GM10266 (cell line): Measurements from ENCODE around the gene ISOC1.

Experiments used
- DNase-seq: peaks from one replicate; pipeline ENCODE4 v3.0.0; 2012; ENCODE audit errors: extremely low spot score
- TF ChIP-seq, protein P1 (sequence below): IDR thresholded peaks from 2 replicates; pipeline ENCODE4 v1.5.1; 2012; ENCODE audit warnings: mild to moderate bottlenecking, low read depth; ENCODE audit not compliant: control insufficient read depth, insufficient read depth; ENCODE audit errors: missing control alignments

ISOC1 gene

DNA sequence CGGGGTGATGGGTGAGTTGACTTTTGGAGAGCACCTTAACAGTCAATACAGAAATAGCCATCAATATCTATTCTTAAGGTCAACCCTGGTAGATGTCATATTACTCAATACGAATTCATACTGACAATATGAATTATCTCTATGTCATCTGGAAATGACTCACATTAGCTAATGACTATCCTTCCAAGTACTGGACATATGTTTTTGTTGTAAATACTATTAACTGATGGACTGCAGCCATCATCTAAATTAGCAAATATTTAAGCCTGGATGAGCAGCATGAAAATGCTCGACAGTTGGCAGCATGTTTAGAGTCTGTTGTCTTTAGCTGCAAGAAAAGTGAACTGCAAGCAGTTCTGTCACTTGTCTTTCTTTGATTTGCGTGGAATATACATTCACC lies 19.6 kb upstream of the ISOC1 start:
- DNase-seq = no peak

DNA sequence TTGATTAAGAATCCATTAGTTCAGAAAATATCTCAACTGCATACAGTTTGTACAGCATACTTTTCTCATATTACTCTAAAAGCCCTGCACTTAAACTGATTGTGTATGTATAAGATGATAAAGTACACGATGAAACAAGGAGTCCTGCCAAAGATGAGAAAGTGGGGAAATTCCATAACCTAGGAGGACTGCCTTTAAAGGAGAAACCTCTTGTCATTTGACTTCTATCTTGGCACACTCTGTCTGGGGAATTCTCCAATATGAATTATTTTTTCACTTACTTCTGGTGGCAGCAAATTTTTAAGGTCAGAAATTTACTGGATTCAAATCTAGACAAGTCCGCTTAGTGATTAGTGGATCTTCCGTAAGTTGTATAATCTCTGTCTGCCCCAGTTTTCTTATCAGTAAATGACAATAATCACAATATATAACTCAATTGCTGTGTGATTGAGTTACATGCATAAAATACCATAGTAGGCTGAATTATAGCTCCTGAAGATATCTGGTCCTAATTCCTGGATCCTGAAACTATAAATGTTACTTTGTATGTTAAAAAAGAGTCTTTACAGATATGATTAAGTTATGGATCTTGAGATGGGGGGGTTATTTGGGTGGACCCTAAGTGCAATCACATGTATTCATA lies 17.0 kb upstream of the ISOC1 start:
- no peak for DNase-seq
- TF ChIP-seq, protein P1, sequence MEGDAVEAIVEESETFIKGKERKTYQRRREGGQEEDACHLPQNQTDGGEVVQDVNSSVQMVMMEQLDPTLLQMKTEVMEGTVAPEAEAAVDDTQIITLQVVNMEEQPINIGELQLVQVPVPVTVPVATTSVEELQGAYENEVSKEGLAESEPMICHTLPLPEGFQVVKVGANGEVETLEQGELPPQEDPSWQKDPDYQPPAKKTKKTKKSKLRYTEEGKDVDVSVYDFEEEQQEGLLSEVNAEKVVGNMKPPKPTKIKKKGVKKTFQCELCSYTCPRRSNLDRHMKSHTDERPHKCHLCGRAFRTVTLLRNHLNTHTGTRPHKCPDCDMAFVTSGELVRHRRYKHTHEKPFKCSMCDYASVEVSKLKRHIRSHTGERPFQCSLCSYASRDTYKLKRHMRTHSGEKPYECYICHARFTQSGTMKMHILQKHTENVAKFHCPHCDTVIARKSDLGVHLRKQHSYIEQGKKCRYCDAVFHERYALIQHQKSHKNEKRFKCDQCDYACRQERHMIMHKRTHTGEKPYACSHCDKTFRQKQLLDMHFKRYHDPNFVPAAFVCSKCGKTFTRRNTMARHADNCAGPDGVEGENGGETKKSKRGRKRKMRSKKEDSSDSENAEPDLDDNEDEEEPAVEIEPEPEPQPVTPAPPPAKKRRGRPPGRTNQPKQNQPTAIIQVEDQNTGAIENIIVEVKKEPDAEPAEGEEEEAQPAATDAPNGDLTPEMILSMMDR = no peak

More for the DNA sequence above, 19.6 kb upstream of the ISOC1 start:
- TF ChIP-seq, protein P1 = no peak

DNA sequence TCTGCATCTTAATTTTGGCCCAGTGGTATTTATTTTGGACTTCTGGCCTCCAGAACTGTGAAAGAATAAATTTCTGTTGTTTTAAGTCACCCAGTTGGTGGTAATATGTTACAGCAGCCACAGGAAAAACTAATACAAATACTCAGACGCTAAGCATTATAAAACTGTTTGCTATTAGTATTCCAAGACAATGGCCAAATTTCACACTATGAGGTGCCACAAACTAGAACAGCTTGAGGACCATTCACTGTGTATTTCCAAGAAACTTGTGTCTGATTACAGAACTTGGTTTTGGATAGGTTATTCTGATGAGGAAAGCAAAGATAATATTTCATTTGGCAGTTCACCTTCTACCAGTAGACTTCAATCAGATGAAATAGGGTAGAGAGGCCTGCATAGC lies 16.3 kb upstream of the ISOC1 start:
- DNase-seq = no peak
- TF ChIP-seq, protein P1 = no peak

DNA sequence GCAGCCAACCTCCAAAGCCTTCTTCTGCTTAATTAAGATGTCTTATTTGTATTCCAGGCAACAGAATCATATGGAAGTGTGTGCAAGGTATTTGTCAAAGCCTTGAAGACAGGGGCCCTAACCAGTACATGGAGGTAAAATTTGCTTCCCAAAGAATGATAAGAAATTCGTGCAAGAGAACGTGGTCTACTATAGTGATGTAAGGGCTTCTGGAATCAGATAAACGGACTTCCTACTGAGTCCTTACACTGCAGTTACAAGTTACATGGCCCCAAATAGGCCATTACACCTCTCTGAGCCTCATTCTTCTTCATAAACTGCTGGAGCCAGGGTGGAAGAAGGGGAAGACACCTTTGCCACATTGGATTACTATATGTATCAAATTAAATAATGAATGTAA lies 15.9 kb upstream of the ISOC1 start:
- no peak for DNase-seq
- TF ChIP-seq, protein P1 = no peak

DNA sequence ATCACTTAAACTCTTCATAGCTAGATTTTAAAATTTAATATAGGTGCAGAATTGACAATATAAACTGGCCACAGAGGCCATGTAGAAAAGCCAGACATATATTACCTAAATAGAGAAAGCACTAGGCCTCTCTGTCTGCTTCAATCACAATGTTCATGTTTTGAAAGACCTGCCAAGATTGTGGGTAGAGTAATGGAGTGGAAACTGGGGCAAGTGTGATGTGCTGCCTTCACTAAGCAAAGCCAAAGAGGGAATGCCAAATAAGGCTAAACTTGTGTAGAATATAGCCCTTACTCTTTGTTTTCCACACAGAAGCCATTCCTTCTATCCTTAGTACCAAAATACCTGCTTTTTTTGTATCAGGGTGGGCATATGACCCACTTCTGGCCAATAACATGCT lies 15.1 kb upstream of the ISOC1 start:
- no peak for DNase-seq
- TF ChIP-seq, protein P1 = no peak

DNA sequence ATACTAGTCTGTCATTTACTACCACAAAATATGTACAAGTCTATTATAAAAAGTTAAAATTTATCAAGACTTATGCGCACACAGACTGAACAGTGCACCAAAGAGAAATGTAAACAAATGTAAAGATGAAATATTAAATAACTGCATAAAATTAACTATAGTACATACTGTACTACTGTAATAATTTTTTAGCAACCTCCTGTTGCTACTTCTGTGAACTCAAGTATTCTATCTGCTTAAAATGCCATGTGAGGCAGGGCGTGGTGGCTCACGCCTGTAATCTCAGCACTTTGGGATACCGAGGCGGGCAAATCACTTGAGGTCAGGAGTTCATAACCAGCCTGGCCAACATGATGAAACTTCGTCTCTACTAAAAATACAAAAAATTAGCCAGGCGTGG lies 13.8 kb upstream of the ISOC1 start:
- TF ChIP-seq, protein P1 = no peak
- DNase-seq = no peak

DNA sequence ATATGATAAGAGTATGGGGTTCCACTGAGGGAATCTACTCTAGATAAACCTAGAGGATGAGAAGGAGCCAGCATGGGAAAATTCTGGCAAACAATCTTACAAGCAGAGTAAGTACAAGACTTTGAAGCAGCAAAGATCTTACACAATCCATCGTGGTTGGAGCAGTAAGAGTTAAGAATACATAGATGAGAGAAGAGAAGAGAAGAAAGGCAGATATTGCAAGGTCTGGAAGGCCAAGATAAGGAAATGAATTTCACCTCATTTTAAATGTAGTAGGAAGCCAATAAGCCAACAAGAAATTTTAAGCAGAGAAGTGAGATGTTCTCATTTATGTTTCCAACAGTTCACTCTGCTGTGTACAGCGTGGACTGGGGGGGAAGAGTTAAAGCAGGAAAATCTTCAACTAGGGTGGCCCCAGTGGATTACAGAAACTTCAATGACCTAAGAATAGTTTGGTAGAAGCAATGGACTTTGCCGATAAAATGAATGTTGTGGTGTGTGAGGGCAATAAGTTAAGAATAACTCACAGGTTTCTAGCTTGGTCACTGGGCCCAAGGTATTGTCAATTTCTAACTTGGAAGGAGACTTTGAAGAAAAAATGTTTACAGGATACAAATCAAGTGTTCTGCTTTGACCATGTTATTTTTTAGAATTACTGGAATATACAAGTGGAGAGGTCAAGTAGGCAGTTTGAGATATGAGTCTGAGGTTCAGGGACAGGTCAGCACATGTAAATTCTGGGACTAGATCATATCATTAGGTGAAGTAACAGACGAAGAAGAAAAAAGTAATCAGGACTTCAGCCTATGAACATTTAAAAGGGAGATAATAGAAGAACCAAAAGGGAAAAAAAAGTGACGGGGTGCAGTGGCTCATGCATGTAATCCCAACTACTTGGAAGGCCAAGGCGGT lies 12.1 kb upstream of the ISOC1 start:
- TF ChIP-seq, protein P1 = no peak
- DNase-seq = no peak
